Left renal cortex interstitium (tissue), 4 donors: ENCODE results near the gene ERMAP. TPM values are rescaled to one million over a fixed set of nuclear protein-coding genes. Genes with fewer than 3 reads are reported as not detected.

Source experiments
- DNase-seq, 4 donors: peaks; one replicate each; pipeline ENCODE4 v3.0.0-alpha.2; 2013; ENCODE audit warnings: low read depth in 4 of 4, low spot score in 2 of 4, missing footprints in 1 of 4
- polyA plus RNA-seq, 4 donors: library from polyadenylated mRNA; unstranded; fragments of 120-200 nt; gene quantifications; one replicate each; pipeline ENCODE4 v1.2.1, GENCODE V29; 2013; ENCODE audit not compliant: insufficient read length in 4 of 4

ERMAP gene
- polyA plus RNA-seq = 10 to 100 TPM; 18.0 to 23.7 (median 22.3) TPM

- DNase-seq = peak; percentile 75 to 85 (median 78)
Observed at GRCh38 chr1:42816585-42817439, at the start of gene ERMAP, which contains the start of gene SVBP. TSS of gene ERMAP (plus strand) at chr1:42817122. CDS start at chr1:42830449, 13,327 bp downstream. TSS of gene SVBP (minus strand) at chr1:42817397. CDS start at chr1:42816544, 853 bp downstream.

GRCh38 chr1:42767510-42768000, 49.4 kb upstream of the ERMAP start:
- DNase-seq = peak in 1 of 4 donors; percentile 41

- no peak for DNase-seq
Observed at GRCh38 chr1:42768172-42768571, 48.8 kb upstream of the ERMAP start.

- DNase-seq = no peak
Observed at GRCh38 chr1:42769811-42770210, 47.1 kb upstream of the ERMAP start.

GRCh38 chr1:42773420-42773819, 43.5 kb upstream of the ERMAP start:
- no peak for DNase-seq

- DNase-seq = no peak
Observed at GRCh38 chr1:42774928-42775526, 41.9 kb upstream of the ERMAP start.

GRCh38 chr1:42776502-42776901, 40.4 kb upstream of the ERMAP start:
- no peak for DNase-seq

GRCh38 chr1:42777852-42778251, 39.1 kb upstream of the ERMAP start:
- no peak for DNase-seq

- no peak for DNase-seq
Observed at GRCh38 chr1:42779725-42780124, 37.2 kb upstream of the ERMAP start.

GRCh38 chr1:42780176-42780575, 36.7 kb upstream of the ERMAP start:
- no peak for DNase-seq

- DNase-seq = no peak
Observed at GRCh38 chr1:42783092-42783491, 33.8 kb upstream of the ERMAP start.

- no peak for DNase-seq
Observed at GRCh38 chr1:42784547-42784945, 32.4 kb upstream of the ERMAP start.

GRCh38 chr1:42784946-42785693, 31.8 kb upstream of the ERMAP start, which contains the start of gene TMEM269:
TSS of gene TMEM269 (plus strand) at chr1:42784991. CDS start at chr1:42789894, 4,903 bp downstream.
- peak in 1 of 4 donors; percentile 9 for DNase-seq

- DNase-seq = no peak
Observed at GRCh38 chr1:42786097-42786496, 30.8 kb upstream of the ERMAP start.

GRCh38 chr1:42788021-42788420, 28.9 kb upstream of the ERMAP start:
- no peak for DNase-seq

- DNase-seq = no peak
Observed at GRCh38 chr1:42793824-42794223, 23.1 kb upstream of the ERMAP start.

- no peak for DNase-seq
Observed at GRCh38 chr1:42797414-42797813, 19.5 kb upstream of the ERMAP start.

GRCh38 chr1:42797979-42798378, 18.9 kb upstream of the ERMAP start:
- no peak for DNase-seq

- DNase-seq = no peak
Observed at GRCh38 chr1:42801832-42802473, 15.0 kb upstream of the ERMAP start.

- no peak for DNase-seq
Observed at GRCh38 chr1:42806171-42806570, 10.8 kb upstream of the ERMAP start.
